HCT116 (cell line): Measurements from ENCODE around the gene PGLYRP3. TPM values are rescaled to one million over a fixed set of nuclear protein-coding genes. Genes with fewer than 3 reads are reported as not detected.
A peak's percentile ranks its signal among the peaks of the same experiment; 100 is the strongest.

Experiments
- ATAC-seq: fragments of 200-7000 bp; cut with Tn5 transposase; 2 replicates; pipeline ENCODE4 v1.9.1; 2020; ENCODE audit warnings: mild to moderate bottlenecking, moderate library complexity
- BruUV-seq: library from RNA; stranded (reverse); fragments of 400-500 nt; replicated peaks from 2 replicates; lab custom pipeline; 2021; lab: Mats Ljungman, UMichigan
- CTCF ChIA-PET: fragments of 300-600 bp; sonication (Branson Sonifier 250); formaldehyde crosslinking; loops from one replicate; lab custom pipeline; 2021; ENCODE audit warnings: antibody characterized with exemption; lab: Charles Lee
- POLR2A ChIA-PET: fragments of 300-600, 350-600 bp; sonication (Branson Sonifier 250); formaldehyde crosslinking; loops from one replicate; lab custom pipeline; 2021; ENCODE audit warnings: antibody characterized with exemption; lab: Charles Lee
- RAD21 ChIA-PET, 2 experiments: fragments of 300-600 bp; sonication (Branson Sonifier 250); formaldehyde crosslinking; loops; one replicate each; lab custom pipeline; 2023; ENCODE audit warnings: low total read pairs in 2 of 2; ENCODE audit not compliant: uncharacterized antibody in 2 of 2, unreplicated experiment in 2 of 2, low non-redundant PET in 1 of 2; lab: Charles Lee
- DNase-seq: peaks from one replicate; pipeline ENCODE4 v3.0.0-alpha.2; 2010; ENCODE audit warnings: low read depth, low spot score
- H2AFZ ChIP-seq: fragments of 200-600 bp; shearing (Covaris generic), sonication (generic); 2 replicates; pipeline ENCODE4 v1.6.1; 2017; ENCODE audit warnings: low read depth, mixed run types, mixed read lengths, antibody characterized with exemption, low read length; ENCODE audit not compliant: poor library complexity, severe bottlenecking
- H3K27ac ChIP-seq: 2 replicates; pipeline ENCODE4 v1.5.1; 2012; ENCODE audit warnings: low read depth, low read length
- H3K27me3 ChIP-seq: fragments of 200-600 bp; sonication (generic); 2 replicates; pipeline ENCODE4 v1.6.1; 2016; ENCODE audit warnings: mixed run types, low read length, mixed read lengths; ENCODE audit not compliant: insufficient read depth
- H3K36me3 ChIP-seq, 2 experiments: fragments of 200-500 bp in 1 of 2; fragments of 200-600 bp in 1 of 2; sonication (Bioruptor generic) in 1 of 2; sonication (generic) in 1 of 2; 2 replicates each; pipeline versions ENCODE4 v1.5.1 to v1.6.1; 2014 to 2016; ENCODE audit warnings: low read length in 2 of 2, inconsistent platforms in 1 of 2, mixed read lengths in 1 of 2, mixed run types in 1 of 2; ENCODE audit not compliant: insufficient read depth in 2 of 2, control insufficient read depth in 1 of 2
- H3K4me1 ChIP-seq, 2 experiments: fragments of 200-600 bp in 1 of 2; sonication (generic) in 1 of 2; 2 replicates each; pipeline versions ENCODE4 v1.5.1 to v1.6.1; 2012 to 2017; ENCODE audit warnings: low read length in 2 of 2, inconsistent platforms in 1 of 2, mild to moderate bottlenecking in 1 of 2, mixed read lengths in 1 of 2, mixed run types in 1 of 2, moderate library complexity in 1 of 2; ENCODE audit not compliant: insufficient read depth in 2 of 2, control insufficient read depth in 1 of 2
- H3K4me2 ChIP-seq: fragments of 200-600 bp; sonication (generic); 2 replicates; pipeline ENCODE4 v1.6.1; 2017; ENCODE audit warnings: mixed run types, low read length, mixed read lengths
- H3K4me3 ChIP-seq, 2 experiments: fragments of 200-600 bp in 1 of 2; sonication (generic) in 1 of 2; replicated peaks in 1 of 2; 2 replicates each; pipeline ENCODE4 v1.5.1; 2011 to 2016; ENCODE audit warnings: low read length in 2 of 2, control low read depth in 1 of 2, low read depth in 1 of 2, mild to moderate bottlenecking in 1 of 2, mixed read lengths in 1 of 2, mixed run types in 1 of 2
- H3K79me2 ChIP-seq: fragments of 200-600 bp; sonication (generic); 2 replicates; pipeline ENCODE4 v1.6.1; 2017; ENCODE audit warnings: mild to moderate bottlenecking, mixed run types, low read length, moderate library complexity, mixed read lengths; ENCODE audit not compliant: insufficient read depth
- H3K9ac ChIP-seq: fragments of 200-600 bp; sonication (generic); 2 replicates; pipeline ENCODE4 v1.6.1; 2016; ENCODE audit warnings: low read length, mixed read lengths
- H3K9me2 ChIP-seq: fragments of 200-600 bp; sonication (generic), shearing (Covaris generic); 2 replicates; pipeline ENCODE4 v1.6.1; 2017; ENCODE audit warnings: mixed run types, mild to moderate bottlenecking, moderate library complexity; ENCODE audit not compliant: insufficient read depth
- H3K9me3 ChIP-seq, 2 experiments: fragments of 200-500 bp in 1 of 2; fragments of 200-600 bp in 1 of 2; sonication (Bioruptor generic) in 1 of 2; sonication (generic) in 1 of 2; 2 replicates each; pipeline ENCODE4 v1.6.1; 2014 to 2017; ENCODE audit warnings: low read length in 2 of 2, mixed read lengths in 2 of 2, inconsistent platforms in 1 of 2, low read depth in 1 of 2, mild to moderate bottlenecking in 1 of 2, mixed run types in 1 of 2, moderate library complexity in 1 of 2; ENCODE audit not compliant: control insufficient read depth in 1 of 2, insufficient read depth in 1 of 2
- H4K20me1 ChIP-seq: fragments of 200-600 bp; sonication (generic), shearing (Covaris generic); 2 replicates; pipeline ENCODE4 v1.6.1; 2017; ENCODE audit warnings: mixed run types, mild to moderate bottlenecking, moderate library complexity; ENCODE audit not compliant: insufficient read depth
- CBX3 ChIP-seq: IDR thresholded peaks from 2 replicates; pipeline ENCODE4 v1.6.1; 2012; ENCODE audit warnings: low read depth
- CEBPB ChIP-seq: IDR thresholded peaks from 2 replicates; pipeline ENCODE4 v1.6.1; 2012; ENCODE audit warnings: low read depth
- EGR1 ChIP-seq: IDR thresholded peaks from 2 replicates; pipeline ENCODE4 v1.6.1; 2012; ENCODE audit warnings: low read depth
- ELF1 ChIP-seq: IDR thresholded peaks from 2 replicates; pipeline ENCODE4 v1.6.1; 2012; ENCODE audit warnings: low read depth, borderline replicate concordance
- EZH2 ChIP-seq: fragments of 200-600 bp; sonication (generic); IDR thresholded peaks from 2 replicates; pipeline ENCODE4 v1.6.1; 2017; ENCODE audit warnings: antibody characterized with exemption, mixed run types
- EZH2phosphoT487 ChIP-seq: fragments of 200-600 bp; IDR thresholded peaks from 2 replicates; pipeline ENCODE4 v1.6.1; 2018; ENCODE audit warnings: antibody characterized with exemption, borderline replicate concordance
- FOSL1 ChIP-seq: IDR thresholded peaks from 2 replicates; pipeline ENCODE4 v1.6.1; 2012; ENCODE audit warnings: low read depth
- RAD21 ChIP-seq: IDR thresholded peaks from 2 replicates; pipeline ENCODE4 v1.6.1; 2012; ENCODE audit warnings: low read depth, mild to moderate bottlenecking
- SIN3A ChIP-seq: IDR thresholded peaks from 2 replicates; pipeline ENCODE4 v1.6.1; 2012; ENCODE audit warnings: low read depth
- SP1 ChIP-seq: IDR thresholded peaks from 2 replicates; pipeline ENCODE4 v1.6.1; 2012; ENCODE audit warnings: low read depth
- SRF ChIP-seq: IDR thresholded peaks from 2 replicates; pipeline ENCODE4 v1.6.1; 2012; ENCODE audit warnings: low read depth
- TCF7L2 ChIP-seq: IDR thresholded peaks from 2 replicates; pipeline ENCODE4 v1.7.0; 2011; ENCODE audit warnings: borderline replicate concordance, inconsistent platforms; ENCODE audit not compliant: insufficient read depth, insufficient read length; ENCODE audit errors: extremely low read depth
- YY1 ChIP-seq: IDR thresholded peaks from 2 replicates; pipeline ENCODE4 v1.6.1; 2011; ENCODE audit warnings: low read length, low read depth, moderate library complexity, mild to moderate bottlenecking; ENCODE audit not compliant: insufficient replicate concordance; ENCODE audit errors: extremely low read depth
- ZFX ChIP-seq: fragments of 450-650 bp; IDR thresholded peaks from 2 replicates; pipeline ENCODE4 v1.6.1; 2017
- intact Hi-C: fragments of 100-400 bp; cut with micrococcal nuclease; formaldehyde crosslinking; loops from 2 replicates; pipeline ENCODE4 v1.10.0; 2022
- total RNA-seq: library from RNA; stranded (reverse); gene quantifications from one replicate; pipeline ENCODE4 v1.2.1, GENCODE V29; 2021; ENCODE audit not compliant: unreplicated experiment
- TF ChIP-seq, protein P1 (sequence below): IDR thresholded peaks from 2 replicates; pipeline ENCODE4 v1.6.1; 2012; ENCODE audit warnings: low read depth
- TF ChIP-seq, protein P2 (sequence below): IDR thresholded peaks from 2 replicates; pipeline ENCODE4 v1.6.1; 2012
- TF ChIP-seq, protein P3 (sequence below): IDR thresholded peaks from 2 replicates; pipeline ENCODE4 v1.6.1; 2012
- TF ChIP-seq, protein P4 (sequence below): IDR thresholded peaks from 2 replicates; pipeline ENCODE4 v1.6.1; 2011; ENCODE audit warnings: mild to moderate bottlenecking, low read length, moderate library complexity; ENCODE audit not compliant: insufficient replicate concordance; ENCODE audit errors: extremely low read depth
- TF ChIP-seq, protein P5 (sequence below), 3 experiments: fragments of 200-600 bp in 1 of 3; sonication (generic) in 1 of 3; IDR thresholded peaks in 2 of 3; conservative IDR thresholded peaks in 1 of 3; 2 replicates each; pipeline ENCODE4 v1.5.1; 2012 to 2017; ENCODE audit warnings: low read depth in 2 of 3, low read length in 2 of 3, antibody characterized with exemption in 1 of 3, borderline replicate concordance in 1 of 3, control low read depth in 1 of 3, mild to moderate bottlenecking in 1 of 3, mixed read lengths in 1 of 3, mixed run types in 1 of 3, moderate library complexity in 1 of 3; ENCODE audit not compliant: insufficient read depth in 1 of 3

Gene PGLYRP3
- total RNA-seq, 1 experiment from 2014 or later: not detected

DNA sequence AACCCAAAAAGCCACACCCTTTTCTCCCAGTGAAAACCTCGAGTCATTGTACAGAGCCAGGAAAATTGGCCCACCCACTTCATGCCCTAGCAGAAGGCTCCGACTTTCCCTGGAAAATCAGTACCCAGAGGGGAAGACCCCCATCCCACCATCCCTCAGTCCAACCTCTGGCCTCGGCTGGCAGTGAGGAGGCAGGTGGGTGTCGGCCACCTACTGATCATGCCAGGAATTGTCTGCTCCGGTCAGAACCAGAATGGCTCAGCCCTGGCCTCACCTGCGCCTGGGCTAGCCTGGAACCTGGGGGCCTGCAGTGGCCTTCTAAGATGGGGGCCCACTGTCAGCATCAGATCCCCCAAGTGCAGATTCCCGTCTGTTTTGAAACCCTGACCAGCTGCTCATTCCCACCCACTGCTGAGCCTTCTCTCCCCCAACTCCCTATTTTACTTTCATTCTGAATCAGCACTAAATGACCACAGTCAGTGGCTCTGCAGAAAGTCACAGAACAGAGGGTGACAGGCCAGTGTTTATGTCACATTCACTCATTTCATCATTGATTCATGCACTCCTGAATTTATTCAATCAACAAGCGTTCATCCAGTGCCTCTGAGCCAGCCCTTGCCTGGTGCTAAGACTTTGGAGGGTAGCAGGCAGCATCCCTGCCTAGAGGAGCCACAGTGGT, 41.9 kb upstream of the PGLYRP3 start:
- intact Hi-C loops: loop anchor here (5.0 kb wide), 2 partner anchors 273 to 918 kb away; partner anchors contain the start of genes HAX1, S100A1 and S100A13
- ChIA-PET POLR2A (no interaction called here), RAD21 (interaction anchor here (0.9 to 3.9 kb wide), 3 partner anchors 140 to 141 kb away, joined by 3 to 21 read pairs (median 7); no protein-coding TSS in a partner anchor)
- Histone ChIP-seq H3K9ac (no peak overlapping the region), H3K9me3 (no peaks in the 10 kb centered on the region), H3K9me2 (no peaks in the 10 kb centered on the region), H3K4me2 (no peak overlapping the region), H3K27ac (no peak overlapping the region)
- peak; percentile 39; the same call in 1 of the 2 replicates for ATAC-seq
- DNase-seq: no peak
- TF ChIP-seq, protein P1, sequence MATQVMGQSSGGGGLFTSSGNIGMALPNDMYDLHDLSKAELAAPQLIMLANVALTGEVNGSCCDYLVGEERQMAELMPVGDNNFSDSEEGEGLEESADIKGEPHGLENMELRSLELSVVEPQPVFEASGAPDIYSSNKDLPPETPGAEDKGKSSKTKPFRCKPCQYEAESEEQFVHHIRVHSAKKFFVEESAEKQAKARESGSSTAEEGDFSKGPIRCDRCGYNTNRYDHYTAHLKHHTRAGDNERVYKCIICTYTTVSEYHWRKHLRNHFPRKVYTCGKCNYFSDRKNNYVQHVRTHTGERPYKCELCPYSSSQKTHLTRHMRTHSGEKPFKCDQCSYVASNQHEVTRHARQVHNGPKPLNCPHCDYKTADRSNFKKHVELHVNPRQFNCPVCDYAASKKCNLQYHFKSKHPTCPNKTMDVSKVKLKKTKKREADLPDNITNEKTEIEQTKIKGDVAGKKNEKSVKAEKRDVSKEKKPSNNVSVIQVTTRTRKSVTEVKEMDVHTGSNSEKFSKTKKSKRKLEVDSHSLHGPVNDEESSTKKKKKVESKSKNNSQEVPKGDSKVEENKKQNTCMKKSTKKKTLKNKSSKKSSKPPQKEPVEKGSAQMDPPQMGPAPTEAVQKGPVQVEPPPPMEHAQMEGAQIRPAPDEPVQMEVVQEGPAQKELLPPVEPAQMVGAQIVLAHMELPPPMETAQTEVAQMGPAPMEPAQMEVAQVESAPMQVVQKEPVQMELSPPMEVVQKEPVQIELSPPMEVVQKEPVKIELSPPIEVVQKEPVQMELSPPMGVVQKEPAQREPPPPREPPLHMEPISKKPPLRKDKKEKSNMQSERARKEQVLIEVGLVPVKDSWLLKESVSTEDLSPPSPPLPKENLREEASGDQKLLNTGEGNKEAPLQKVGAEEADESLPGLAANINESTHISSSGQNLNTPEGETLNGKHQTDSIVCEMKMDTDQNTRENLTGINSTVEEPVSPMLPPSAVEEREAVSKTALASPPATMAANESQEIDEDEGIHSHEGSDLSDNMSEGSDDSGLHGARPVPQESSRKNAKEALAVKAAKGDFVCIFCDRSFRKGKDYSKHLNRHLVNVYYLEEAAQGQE: no peak
- TF ChIP-seq ELF1 (no peak), EZH2 (no peak), TCF7L2 (no peak), SRF (no peak), RAD21 (no peak), EZH2phosphoT487 (no peak), EGR1 (no peak), SIN3A (no peak), YY1 (no peak), SP1 (no peak), ZFX (no peak), FOSL1 (no peak), CEBPB (no peak), CBX3 (no peak)
- TF ChIP-seq, protein P2, sequence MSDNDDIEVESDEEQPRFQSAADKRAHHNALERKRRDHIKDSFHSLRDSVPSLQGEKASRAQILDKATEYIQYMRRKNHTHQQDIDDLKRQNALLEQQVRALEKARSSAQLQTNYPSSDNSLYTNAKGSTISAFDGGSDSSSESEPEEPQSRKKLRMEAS: no peak
- TF ChIP-seq, protein P3, sequence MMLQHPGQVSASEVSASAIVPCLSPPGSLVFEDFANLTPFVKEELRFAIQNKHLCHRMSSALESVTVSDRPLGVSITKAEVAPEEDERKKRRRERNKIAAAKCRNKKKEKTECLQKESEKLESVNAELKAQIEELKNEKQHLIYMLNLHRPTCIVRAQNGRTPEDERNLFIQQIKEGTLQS: no peak
- TF ChIP-seq, protein P4, sequence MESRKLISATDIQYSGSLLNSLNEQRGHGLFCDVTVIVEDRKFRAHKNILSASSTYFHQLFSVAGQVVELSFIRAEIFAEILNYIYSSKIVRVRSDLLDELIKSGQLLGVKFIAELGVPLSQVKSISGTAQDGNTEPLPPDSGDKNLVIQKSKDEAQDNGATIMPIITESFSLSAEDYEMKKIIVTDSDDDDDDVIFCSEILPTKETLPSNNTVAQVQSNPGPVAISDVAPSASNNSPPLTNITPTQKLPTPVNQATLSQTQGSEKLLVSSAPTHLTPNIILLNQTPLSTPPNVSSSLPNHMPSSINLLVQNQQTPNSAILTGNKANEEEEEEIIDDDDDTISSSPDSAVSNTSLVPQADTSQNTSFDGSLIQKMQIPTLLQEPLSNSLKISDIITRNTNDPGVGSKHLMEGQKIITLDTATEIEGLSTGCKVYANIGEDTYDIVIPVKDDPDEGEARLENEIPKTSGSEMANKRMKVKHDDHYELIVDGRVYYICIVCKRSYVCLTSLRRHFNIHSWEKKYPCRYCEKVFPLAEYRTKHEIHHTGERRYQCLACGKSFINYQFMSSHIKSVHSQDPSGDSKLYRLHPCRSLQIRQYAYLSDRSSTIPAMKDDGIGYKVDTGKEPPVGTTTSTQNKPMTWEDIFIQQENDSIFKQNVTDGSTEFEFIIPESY: no peak
- TF ChIP-seq, protein P5, sequence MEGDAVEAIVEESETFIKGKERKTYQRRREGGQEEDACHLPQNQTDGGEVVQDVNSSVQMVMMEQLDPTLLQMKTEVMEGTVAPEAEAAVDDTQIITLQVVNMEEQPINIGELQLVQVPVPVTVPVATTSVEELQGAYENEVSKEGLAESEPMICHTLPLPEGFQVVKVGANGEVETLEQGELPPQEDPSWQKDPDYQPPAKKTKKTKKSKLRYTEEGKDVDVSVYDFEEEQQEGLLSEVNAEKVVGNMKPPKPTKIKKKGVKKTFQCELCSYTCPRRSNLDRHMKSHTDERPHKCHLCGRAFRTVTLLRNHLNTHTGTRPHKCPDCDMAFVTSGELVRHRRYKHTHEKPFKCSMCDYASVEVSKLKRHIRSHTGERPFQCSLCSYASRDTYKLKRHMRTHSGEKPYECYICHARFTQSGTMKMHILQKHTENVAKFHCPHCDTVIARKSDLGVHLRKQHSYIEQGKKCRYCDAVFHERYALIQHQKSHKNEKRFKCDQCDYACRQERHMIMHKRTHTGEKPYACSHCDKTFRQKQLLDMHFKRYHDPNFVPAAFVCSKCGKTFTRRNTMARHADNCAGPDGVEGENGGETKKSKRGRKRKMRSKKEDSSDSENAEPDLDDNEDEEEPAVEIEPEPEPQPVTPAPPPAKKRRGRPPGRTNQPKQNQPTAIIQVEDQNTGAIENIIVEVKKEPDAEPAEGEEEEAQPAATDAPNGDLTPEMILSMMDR (IDR thresholded peaks at IDR 0.05 in 2 of 3, conservative IDR thresholded peaks at IDR 0.05 in 1 of 3; ENCODE audit: borderline replicate concordance in 1 of 3, insufficient read depth in 1 of 3, low read depth in 2 of 3, low read length in 2 of 3): no peak
- TF ChIP-seq, all 23 proteins: peak for 0
- H3K4me1 ChIP-seq: no peaks in the 10 kb centered on the region; a peak in 1 of 4 replicates
- CTCF ChIA-PET: interaction anchor here (0.8 to 6.7 kb wide), 7 partner anchors 9 to 152 kb away, joined by 3 to 133 read pairs (median 5); partner anchors contain the start of gene PGLYRP3
- H3K27me3 ChIP-seq: peaks cover 16% of the 10 kb centered on the region
- H3K79me2 ChIP-seq: no peaks in the 10 kb centered on the region
- H3K36me3 ChIP-seq: no peaks in the 10 kb centered on the region
- no peak overlapping the region for H3K4me3 ChIP-seq
- BruUV-seq: no TSS peak
- no peak overlapping the region for H2AFZ ChIP-seq
- no peaks in the 10 kb centered on the region for H4K20me1 ChIP-seq
